SHP77 treated with DMSO at 0.1 percent for 48 hours (cell line): Measurements from ENCODE around the gene CTSF.
A peak's percentile ranks its signal among the peaks of the same experiment; 100 is the strongest.
"Not testable (repeated sequence)": the region's sequence is repeated elsewhere in the genome, so short reads cannot be mapped to it uniquely, and the experiment has no call there.

Experiments used
- DNase-seq: peaks from one replicate; lab custom pipeline; 2025; lab: John Stamatoyannopoulos, UW

The CTSF gene

GRCh38 chr11:66559142-66559865 is 9.1 kb downstream of the CTSF start:
- DNase-seq, result no peak

DNA sequence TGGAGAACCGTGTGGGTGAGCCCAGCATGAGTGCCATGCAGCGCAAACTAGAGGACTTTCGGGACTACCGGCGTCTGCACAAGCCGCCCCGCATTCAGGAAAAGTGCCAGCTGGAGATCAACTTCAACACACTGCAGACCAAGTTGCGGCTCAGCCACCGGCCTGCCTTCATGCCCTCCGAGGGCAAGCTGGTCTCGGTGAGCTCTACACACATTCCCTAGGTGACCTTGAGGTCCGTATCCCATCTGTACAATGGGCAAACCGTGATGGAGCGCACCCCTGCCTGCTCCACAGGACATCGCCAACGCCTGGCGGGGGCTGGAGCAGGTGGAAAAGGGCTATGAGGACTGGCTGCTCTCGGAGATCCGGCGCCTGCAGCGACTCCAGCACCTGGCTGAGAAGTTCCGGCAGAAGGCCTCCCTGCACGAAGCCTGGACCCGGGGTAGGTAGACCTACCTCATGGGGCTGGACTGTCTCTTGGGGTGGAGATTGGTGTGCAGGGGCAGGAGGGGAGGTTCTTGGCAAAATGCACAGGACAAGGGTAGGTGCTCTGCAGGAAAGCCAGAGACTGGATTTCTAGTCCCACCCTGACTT is 10.6 kb downstream of the CTSF start:
- DNase-seq, result no peak

DNA sequence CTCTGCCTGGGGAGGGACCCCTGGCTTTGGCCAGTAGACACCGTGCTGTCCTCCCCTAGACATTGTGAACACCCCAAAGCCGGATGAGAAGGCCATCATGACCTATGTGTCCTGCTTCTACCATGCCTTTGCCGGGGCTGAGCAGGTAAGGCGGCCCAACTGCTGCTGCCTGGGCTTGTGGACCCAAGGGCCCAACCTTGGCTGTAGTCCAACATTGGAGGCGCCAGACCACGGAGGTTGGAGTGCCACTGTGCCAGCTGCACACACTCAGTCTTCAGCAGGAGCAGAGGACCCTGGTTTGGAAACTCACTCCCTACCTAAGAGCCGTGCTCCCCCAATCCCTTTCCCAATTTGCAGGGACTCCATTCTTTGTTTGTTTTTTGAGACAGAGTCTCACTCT is 12.3 kb downstream of the CTSF start:
- DNase-seq, result peak; percentile 68

DNA sequence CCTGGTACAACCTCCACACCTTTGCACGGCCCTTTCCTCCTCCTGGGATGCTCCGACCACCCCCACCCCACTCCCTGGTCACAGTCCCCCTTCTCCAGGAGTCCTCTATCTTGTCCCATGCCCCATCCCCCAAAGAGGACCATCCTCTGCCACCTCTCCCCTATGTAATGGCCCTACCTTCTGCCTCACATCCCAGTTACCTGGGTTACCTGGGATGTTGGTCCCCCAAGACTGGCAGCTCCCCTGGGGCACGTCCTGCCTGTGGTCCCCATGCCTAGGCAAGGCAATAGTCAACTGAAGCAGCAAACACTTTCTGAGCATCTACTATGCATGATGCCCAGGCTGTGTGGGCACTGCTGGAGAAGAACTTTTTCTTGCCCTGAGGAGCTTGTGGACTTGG is 13.0 kb downstream of the CTSF start:
- DNase-seq, result no peak

- no peak for DNase-seq
These were observed 13.8 kb downstream of the CTSF start for GRCh38 chr11:66554602-66555001.

DNA sequence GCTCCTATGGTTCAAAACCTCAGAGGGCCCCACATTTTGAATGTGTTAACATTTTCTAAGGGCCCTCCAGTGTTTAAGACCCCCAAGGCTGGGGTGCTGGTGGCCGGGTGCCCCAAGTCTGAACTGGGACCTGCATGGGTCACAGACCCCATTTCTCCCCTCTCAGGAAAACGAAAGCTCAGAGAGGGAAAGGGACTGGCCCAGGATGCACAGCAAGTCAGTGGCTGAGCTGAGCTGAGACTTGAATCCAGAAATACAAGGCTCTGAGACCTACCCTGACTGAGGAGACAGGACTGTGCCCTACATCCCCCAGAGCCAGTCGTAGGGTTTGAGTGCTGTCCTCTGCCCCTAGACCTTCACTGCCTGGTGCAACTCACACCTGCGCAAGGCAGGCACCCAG is 17.5 kb downstream of the CTSF start:
- no peak for DNase-seq

DNA sequence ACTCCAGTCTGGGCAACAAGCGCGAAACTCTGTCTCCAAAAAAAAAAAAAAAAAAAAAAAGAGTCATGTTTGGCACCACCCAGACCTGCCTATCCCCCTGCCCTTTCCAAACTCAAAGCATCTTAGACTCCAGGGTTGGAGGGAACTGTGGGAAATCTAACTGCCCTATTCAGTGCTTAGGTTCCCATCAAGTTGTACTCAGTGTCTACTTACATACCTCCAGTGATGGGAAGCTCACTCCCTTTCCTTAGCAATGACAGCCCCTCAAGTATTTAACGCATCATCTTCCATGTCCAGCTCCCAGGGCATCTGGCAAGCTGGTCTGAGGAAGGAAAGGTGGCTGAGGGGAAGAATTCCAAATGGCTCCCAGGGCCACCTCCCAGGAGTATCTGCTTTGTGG is 18.7 kb downstream of the CTSF start:
- DNase-seq, result no peak

DNA sequence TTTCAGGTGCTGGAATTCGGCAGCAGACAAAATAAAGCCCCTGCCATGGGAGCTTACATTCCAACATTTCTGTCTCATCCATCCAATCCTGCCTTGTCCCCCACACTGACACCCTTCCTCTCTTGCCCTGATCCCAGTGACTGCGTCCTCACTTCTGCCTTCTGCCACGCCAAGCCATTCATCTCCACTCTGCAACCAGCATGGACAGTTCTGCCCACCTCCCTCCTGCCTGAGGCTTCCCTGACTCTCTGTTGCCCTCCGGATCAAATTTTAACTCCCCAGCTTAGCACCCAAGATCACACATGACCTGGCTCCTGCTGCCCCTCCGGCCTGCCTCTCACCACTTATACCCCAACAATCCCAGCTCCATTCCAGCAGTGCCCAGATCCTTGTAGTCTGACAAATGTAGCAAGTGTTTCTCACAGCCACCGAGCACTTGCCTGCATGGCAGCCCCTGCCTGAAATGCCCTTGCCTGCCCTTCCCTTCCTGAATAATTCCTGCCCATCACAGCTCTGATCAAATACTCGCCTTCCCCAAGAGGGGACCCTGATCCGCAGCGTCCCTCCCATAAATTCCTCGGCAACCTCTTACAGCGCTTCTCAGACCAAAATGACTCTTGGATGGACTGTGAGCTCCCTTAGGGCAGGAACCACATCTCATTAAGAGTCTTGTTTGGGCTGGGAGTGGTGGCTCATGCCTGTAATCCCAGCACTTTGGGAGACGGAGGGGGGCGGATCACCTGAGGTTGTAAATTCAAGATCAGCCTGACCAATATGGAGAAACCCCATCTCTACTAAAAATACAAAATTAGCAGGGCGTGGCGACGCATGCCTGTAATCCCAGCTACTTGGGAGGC is 19.4 kb downstream of the CTSF start:
- DNase-seq, result no peak

- DNase-seq, result no peak
These were observed 20.4 kb downstream of the CTSF start for GRCh38 chr11:66548041-66548440.

- DNase-seq, result no peak
These were observed 20.8 kb downstream of the CTSF start for GRCh38 chr11:66547662-66548009.

GRCh38 chr11:66546966-66547661 is 21.3 kb downstream of the CTSF start:
- no peak for DNase-seq

DNA sequence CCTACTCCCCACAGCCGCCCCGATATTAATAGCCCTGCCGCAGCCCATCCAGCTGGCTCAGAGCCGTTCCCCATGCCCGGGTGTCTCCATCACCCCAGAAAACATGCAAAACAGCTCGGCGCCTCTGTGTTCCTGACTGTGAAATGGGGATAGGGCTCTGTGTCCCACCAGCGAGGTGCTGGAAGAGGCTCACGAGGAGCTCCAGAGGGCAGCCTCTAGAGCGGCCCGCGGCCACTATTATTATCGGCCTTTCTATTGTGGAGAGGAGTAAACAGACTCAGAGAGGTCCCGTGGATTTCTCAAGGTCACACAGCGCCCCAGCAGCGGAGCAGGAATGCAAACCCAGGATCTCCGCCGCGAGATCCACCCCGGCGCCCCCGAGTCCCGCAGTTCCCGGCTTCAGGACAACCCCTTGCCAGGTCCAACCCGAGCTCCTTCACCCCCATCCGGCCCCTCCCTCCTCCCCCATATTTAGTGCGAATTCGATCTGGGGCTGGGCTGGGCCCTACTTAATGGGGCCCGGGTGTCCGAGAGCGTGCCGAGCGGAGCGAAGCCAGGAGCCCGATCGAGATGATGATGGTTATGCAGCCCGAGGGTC is 21.9 kb downstream of the CTSF start, which contains the start of gene ACTN3:
Gene ACTN3, plus strand, starts transcription at position 536 of the 598 bp plus-strand sequence. Its CDS starts 35 bp downstream, at position 571.
- DNase-seq, result no peak

DNA sequence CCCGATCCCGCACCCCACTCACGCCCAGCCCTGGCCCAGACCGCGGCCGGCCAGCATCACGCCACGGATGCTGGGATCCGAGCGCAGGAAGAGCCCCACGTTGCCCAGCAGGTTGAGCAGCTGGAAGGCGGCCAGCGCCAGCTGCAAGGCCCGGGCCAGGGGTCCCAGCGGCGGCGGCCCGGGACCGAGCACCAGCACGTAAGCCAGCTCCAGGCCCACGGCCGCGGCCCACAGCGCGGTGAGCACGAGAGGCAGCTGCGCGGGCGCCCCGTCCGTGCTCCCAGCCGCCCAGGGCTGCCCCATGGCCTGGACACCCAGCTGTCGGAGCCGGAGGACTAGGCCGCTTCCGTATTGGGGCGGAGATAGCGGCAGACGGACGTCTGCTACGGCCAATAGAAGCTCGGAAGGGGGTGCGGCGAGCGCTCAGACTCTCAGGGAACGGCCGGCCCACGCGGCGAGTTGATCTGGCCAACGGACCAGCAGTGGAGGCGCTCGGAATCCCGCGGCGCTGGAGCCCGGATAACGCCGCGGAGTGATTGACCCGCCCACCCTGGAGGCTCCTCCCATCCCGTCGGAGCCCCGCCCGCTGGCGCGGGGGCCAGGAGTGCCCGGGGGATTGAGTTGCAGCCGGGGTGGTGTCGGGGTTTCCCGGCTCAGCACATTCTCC is 22.6 kb downstream of the CTSF start, which contains the start of gene ZDHHC24:
Gene ZDHHC24, minus strand, starts transcription at position 348 of the 667 bp plus-strand sequence. Its CDS starts 45 bp downstream, at position 303.
- DNase-seq, result peak; percentile 97

- DNase-seq, result not testable (repeated sequence)
These were observed 23.5 kb downstream of the CTSF start for GRCh38 chr11:66544952-66545351.

- DNase-seq, result no peak
These were observed 24.9 kb downstream of the CTSF start for GRCh38 chr11:66543263-66544107.

- DNase-seq, result no peak
These were observed 26.0 kb downstream of the CTSF start for GRCh38 chr11:66542362-66542761.

GRCh38 chr11:66541892-66542291 is 26.5 kb downstream of the CTSF start:
- DNase-seq, result no peak

- not testable (repeated sequence) for DNase-seq
These were observed 27.8 kb downstream of the CTSF start for GRCh38 chr11:66540598-66540997.

GRCh38 chr11:66539870-66540213 is 28.6 kb downstream of the CTSF start:
- DNase-seq, result no peak

DNA sequence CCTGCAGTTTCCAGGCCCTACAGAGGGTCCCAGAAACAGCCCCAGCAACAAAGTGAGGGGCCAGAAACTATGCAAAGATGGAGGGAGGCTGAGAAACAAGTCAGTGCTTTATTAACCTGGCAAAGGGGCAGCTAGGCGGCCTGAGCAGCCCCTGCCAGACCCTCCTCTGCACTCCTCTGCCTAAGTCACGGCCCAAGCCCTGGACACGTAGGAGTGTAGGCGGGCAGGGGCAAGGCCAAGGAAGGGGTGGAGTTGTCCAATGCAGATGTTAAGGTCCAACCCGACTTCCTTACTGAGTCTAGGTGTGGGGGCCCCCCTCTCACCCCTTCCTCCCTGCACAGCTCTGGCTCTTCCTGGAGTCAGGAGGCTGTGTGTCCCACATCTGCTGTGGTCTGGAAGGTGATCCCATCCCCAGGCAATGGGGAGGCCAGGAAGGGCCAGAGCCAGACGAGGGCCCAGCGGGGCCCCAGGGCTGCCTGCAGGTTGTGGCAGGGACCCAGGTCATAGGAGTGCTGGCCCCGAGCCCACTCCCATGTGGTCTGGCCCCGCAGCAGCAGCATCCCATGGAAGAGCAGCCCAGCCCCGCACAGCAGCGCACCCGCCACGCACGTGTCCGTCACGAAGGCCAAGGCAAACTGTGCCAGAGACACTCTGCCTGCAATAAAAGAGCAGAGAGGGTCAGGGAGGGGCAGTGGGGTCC is 29.1 kb downstream of the CTSF start:
- DNase-seq, result no peak
